ENCODE data around the gene KRT84.
"Not testable (repeated sequence)": the region's sequence is repeated elsewhere in the genome, so short reads cannot be mapped to it uniquely, and the experiment has no call there.

Gene KRT84

GRCh38 chr12:52413202-52413601, 27.8 kb upstream of the KRT84 start:
- in situ Hi-C loops (cut with HindIII; ENCODE audit: low sequenced_read_pairs), result no loop called here

DNA sequence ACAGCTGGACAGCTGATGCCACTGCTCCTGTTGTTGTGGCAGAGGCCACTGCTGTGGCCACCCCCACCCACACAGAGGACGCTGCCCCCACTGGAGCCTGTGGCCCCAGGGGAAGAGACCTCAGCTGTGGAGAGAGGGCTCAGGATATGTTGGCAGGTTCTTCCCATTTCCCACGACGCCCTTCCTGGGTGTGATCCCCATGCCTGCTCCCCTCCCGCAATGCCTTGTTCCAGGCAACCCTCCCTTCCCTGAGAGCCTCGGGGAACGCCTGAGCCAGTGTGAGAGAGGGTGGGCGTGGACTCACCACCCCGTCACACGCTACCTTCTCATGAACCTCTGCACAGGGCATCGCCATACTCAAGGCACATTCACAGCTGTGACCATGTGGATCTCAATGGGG, 26.4 kb upstream of the KRT84 start:
- in situ Hi-C loops (cut with HindIII; ENCODE audit: low sequenced_read_pairs), result no loop called here

GRCh38 chr12:52410589-52411248, 25.3 kb upstream of the KRT84 start:
- in situ Hi-C loops (cut with HindIII; ENCODE audit: low sequenced_read_pairs), result not testable (repeated sequence)

GRCh38 chr12:52407918-52408317, 22.5 kb upstream of the KRT84 start:
- in situ Hi-C loops (cut with HindIII; ENCODE audit: low sequenced_read_pairs), result no loop called here

GRCh38 chr12:52405922-52406385, 20.5 kb upstream of the KRT84 start, which contains the start of gene KRT82:
TSS of gene KRT82 (minus strand) at chr12:52406335. CDS start at chr12:52406277, 58 bp downstream.
- in situ Hi-C loops (cut with HindIII; ENCODE audit: low sequenced_read_pairs), result no loop called here

GRCh38 chr12:52404951-52405350, 19.5 kb upstream of the KRT84 start:
- in situ Hi-C loops (cut with HindIII; ENCODE audit: low sequenced_read_pairs), result no loop called here

DNA sequence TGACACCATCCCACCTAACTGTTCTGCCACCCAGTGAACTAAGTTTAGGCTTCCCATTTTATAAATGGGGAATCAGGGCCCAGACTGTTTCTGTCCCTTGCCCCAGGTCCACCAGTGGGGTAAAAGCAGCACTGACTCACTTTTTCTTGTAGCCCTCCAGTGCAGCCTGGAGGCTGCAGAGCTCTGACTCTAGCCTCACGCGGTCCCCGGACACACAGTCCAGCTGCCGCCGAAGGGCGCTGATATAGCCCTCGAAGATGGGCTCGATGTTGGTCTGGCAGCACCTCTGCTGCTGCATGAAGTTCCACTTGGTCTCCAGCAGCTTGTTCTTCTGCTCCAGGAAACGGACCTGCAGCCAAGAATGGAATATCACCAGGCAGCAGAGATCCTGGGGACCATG, 18.1 kb upstream of the KRT84 start:
- in situ Hi-C loops (cut with HindIII; ENCODE audit: low sequenced_read_pairs), result no loop called here

- in situ Hi-C loops (cut with HindIII; ENCODE audit: low sequenced_read_pairs), result no loop called here
These were observed 17.6 kb upstream of the KRT84 start for GRCh38 chr12:52402873-52403540.

DNA sequence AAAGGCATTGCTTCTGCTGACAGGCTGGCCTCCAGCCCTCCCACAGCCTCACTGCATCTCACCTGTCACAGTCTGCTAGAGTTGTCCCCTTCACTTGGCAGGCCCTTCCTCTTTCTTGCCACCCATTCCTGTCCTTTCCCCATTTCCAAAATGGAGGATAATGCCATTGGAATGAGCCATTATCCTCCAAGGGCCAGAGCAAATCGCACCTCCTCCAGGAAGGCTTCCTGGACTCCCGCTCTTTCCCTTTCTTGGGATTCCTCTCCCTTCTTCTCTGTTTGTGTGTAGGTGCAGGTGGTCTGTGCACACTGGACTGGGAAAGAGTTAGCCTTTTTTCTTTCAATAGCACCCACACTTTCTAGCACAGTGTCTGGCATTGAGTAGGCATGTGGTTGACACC, 16.9 kb upstream of the KRT84 start:
- in situ Hi-C loops (cut with HindIII; ENCODE audit: low sequenced_read_pairs), result no loop called here

GRCh38 chr12:52401926-52402325, 16.5 kb upstream of the KRT84 start:
- in situ Hi-C loops (cut with HindIII; ENCODE audit: low sequenced_read_pairs), result no loop called here

DNA sequence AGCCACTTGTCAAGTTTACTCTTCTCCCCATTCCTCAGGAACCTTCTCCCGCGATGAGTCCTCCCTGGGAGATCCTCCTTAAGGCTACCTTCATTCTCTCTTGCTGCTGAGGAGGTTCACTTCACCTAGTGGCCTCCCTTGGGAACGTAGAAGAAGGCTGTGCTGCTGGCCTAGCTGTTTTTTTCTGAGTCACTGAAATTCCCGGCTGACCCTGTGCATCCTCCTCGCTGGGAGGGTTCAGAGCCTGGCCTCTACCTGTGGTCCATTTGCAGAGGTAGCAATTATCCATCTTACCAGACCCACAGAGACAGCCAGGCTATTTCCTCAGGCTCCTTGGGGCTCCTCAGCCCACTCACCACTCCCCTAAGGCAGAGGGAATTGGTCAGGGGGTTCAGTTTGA, 16.1 kb upstream of the KRT84 start:
- in situ Hi-C loops (cut with HindIII; ENCODE audit: low sequenced_read_pairs), result no loop called here

GRCh38 chr12:52400906-52401305, 15.5 kb upstream of the KRT84 start:
- in situ Hi-C loops (cut with HindIII; ENCODE audit: low sequenced_read_pairs), result no loop called here

DNA sequence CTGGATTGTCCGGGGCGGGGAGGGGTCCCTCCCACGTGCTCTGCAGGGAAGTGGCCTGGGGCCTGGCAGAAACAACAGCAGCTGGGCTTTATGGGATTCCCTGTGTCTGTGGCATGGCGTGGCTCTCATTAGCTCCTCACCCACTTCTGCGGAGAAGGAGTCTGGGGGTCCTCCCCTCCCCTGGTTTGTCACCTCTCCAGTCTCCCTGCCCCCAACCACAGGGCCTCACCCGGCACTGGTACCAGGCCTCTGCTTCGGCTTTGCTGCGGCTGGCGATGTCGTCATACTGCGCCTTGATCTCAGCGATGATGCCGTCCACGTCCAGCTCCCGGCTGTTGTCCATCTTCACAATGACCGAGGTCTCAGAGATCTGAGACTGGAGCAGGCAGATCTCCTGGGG, 14.3 kb upstream of the KRT84 start:
- in situ Hi-C loops (cut with HindIII; ENCODE audit: low sequenced_read_pairs), result loop anchor here (5.0 kb wide), 1 partner anchor 33 kb away; the partner anchor contains the start of gene KRT75

- in situ Hi-C loops (cut with HindIII; ENCODE audit: low sequenced_read_pairs), result loop anchor here (5.0 kb wide), 1 partner anchor 34 kb away; the partner anchor contains the start of gene KRT75
These were observed 12.7 kb upstream of the KRT84 start for GRCh38 chr12:52398176-52398575.

- in situ Hi-C loops (cut with HindIII; ENCODE audit: low sequenced_read_pairs), result loop anchor here (5.0 kb wide), 1 partner anchor 36 kb away; the partner anchor contains the start of gene KRT75
These were observed 11.2 kb upstream of the KRT84 start for GRCh38 chr12:52396656-52397055.

DNA sequence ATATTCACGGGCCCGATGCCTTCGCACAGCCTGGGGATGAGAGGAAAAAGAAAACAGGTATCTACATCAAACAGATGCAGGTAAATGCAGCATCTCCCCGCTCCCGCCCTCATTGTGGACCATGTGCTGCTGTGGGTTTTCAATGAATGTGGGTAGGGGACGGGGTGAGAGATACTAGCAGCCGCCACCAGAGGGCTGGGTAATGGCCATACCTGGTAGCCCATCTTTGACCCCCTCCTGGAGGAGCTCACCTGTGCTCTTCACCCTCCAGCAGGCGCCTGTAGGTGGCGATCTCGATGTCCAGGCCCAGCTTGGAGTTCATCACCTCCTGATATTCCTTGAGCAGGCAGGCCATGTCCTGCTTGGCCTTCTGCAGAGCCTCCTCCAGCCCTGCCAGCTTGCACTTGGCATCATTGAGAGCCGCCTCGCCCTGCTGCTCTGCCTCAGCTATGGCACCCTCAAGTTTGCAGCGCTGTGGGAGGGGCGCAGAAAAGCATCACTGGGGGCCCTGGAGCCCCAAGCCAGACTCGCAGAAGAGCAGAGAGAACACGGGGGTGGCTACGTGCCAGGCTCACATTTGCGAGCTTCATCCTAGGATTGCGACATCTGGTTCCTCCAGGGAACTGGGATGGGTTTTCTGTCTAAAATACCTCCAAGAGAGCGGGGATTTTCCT, 10.4 kb upstream of the KRT84 start:
- in situ Hi-C loops (cut with HindIII; ENCODE audit: low sequenced_read_pairs), result loop anchor here (5.0 kb wide), 1 partner anchor 36 kb away; the partner anchor contains the start of gene KRT75

GRCh38 chr12:52394836-52395405, 9.5 kb upstream of the KRT84 start:
- in situ Hi-C loops (cut with HindIII; ENCODE audit: low sequenced_read_pairs), result loop anchor here (5.0 kb wide), 1 partner anchor 37 kb away; the partner anchor contains the start of gene KRT75

- in situ Hi-C loops (cut with HindIII; ENCODE audit: low sequenced_read_pairs), result no loop called here
These were observed 7.1 kb upstream of the KRT84 start for GRCh38 chr12:52392465-52393007.

- in situ Hi-C loops (cut with HindIII; ENCODE audit: low sequenced_read_pairs), result no loop called here
These were observed 6.2 kb upstream of the KRT84 start for GRCh38 chr12:52391618-52392002.

DNA sequence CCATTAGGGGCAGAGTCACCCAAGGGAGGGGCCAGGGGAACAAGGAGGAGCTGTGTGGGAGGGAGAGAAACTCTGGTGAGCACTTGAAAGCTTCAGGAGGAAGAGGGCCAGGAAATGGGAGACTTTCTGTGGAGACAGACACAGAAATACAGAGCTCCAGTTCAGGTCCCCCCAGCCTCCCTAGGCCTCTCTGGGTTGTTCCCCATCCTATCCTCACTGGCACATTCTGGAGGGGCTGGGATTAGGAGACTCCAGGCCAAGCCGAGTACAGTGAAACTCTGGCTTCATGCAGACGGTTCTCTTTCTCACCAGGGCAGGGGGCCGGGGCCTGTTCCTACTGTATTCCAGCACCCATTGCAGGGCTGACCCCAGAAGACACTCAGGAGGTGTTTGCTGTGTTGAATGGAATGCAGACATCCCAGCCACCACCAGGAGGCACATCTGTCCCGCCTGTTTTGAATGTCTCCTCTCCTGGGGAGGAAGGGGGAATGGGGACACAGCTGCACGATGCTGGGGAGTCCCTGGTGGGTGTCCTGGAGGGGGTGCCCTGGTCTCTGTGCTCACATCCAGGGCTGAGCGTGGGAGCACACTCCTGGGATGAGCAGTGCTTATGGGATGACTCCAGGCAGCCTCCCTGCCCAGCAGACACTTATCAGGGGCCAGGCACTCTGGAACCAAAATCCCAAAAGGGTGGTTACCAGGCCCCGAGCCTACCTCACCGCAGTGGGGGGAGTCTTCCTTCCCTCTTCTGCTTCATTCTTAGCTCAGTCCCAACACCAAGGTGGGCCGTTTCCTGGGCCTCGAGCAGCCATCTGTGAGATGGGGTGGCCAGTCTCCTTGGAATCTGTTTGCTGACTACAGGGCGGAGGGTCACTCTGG, 5.5 kb upstream of the KRT84 start:
- in situ Hi-C loops (cut with HindIII; ENCODE audit: low sequenced_read_pairs), result no loop called here

Measured in endothelial cell of hepatic sinusoid (primary cell).